ENCODE measurements around the gene PRDM15.
A peak's percentile ranks its signal among the peaks of the same experiment; 100 is the strongest.

Gene PRDM15

GRCh38 chr21:41925767-41926116 lies 46.6 kb upstream of the PRDM15 start:
- H2AFZ ChIP-seq (ENCODE audit: low read length), result peak overlapping the region; percentile 61
- no peaks in the 10 kb centered on the region for H3K36me3 ChIP-seq (replicated peaks; ENCODE audit: insufficient read depth, low read length)
- peaks cover 37% of the 10 kb centered on the region for H3K4me1 ChIP-seq (ENCODE audit: low read length)
- H3K27me3 ChIP-seq (replicated peaks; ENCODE audit: insufficient read depth, low read length), result no peaks in the 10 kb centered on the region
- no peaks in the 10 kb centered on the region for H4K20me1 ChIP-seq (ENCODE audit: insufficient read depth, low read length)
- H3F3A ChIP-seq (ENCODE audit: insufficient read depth, low read length), result peaks cover 40% of the 10 kb centered on the region
- peak overlapping the region; percentile 86 for H3K27ac ChIP-seq (ENCODE audit: low read length)
- H3K4me3 ChIP-seq (ENCODE audit: low read length), result peak overlapping the region; percentile 62
- H3K79me2 ChIP-seq (ENCODE audit: low read length), result peaks cover 28% of the 10 kb centered on the region
- H3K4me2 ChIP-seq (ENCODE audit: low read depth, low read length), result peak overlapping the region; percentile 77
- no peaks in the 10 kb centered on the region for H3K9me2 ChIP-seq (replicated peaks; ENCODE audit: insufficient read depth, low read length)
- DNase-seq, result no peak
- peak overlapping the region; percentile 72 for H3K9ac ChIP-seq (ENCODE audit: low read length)
- H3K9me3 ChIP-seq (replicated peaks; ENCODE audit: insufficient read depth, low read length), result no peaks in the 10 kb centered on the region
- no peak for TF ChIP-seq EZH2 (optimal IDR thresholded peaks at IDR 0.05; ENCODE audit: low read depth, low read length)
- TF ChIP-seq CTCF (IDR thresholded peaks at IDR 0.05; ENCODE audit: low read length), result no peak
- no peak for TF ChIP-seq EZH2phosphoT487 (IDR thresholded peaks at IDR 0.05; ENCODE audit: low read length)

GRCh38 chr21:41924368-41924754 lies 45.2 kb upstream of the PRDM15 start:
- no peak overlapping the region for H3K4me2 ChIP-seq (ENCODE audit: low read depth, low read length)

GRCh38 chr21:41923631-41924367 lies 44.7 kb upstream of the PRDM15 start:
- DNase-seq, result no peak
- H3K9me3 ChIP-seq (replicated peaks; ENCODE audit: insufficient read depth, low read length), result no peaks in the 10 kb centered on the region
- no peaks in the 10 kb centered on the region for H4K20me1 ChIP-seq (ENCODE audit: insufficient read depth, low read length)
- no peak overlapping the region for H2AFZ ChIP-seq (ENCODE audit: low read length)
- peaks cover 28% of the 10 kb centered on the region for H3K79me2 ChIP-seq (ENCODE audit: low read length)
- H3K4me2 ChIP-seq (ENCODE audit: low read depth, low read length), result no peak overlapping the region
- TF ChIP-seq CTCF (IDR thresholded peaks at IDR 0.05; ENCODE audit: low read length) (no peak), EZH2 (optimal IDR thresholded peaks at IDR 0.05; ENCODE audit: low read depth, low read length) (no peak), EZH2phosphoT487 (IDR thresholded peaks at IDR 0.05; ENCODE audit: low read length) (no peak)
- no peaks in the 10 kb centered on the region for H3K36me3 ChIP-seq (replicated peaks; ENCODE audit: insufficient read depth, low read length)
- no peaks in the 10 kb centered on the region for H3K9me2 ChIP-seq (replicated peaks; ENCODE audit: insufficient read depth, low read length)
- H3F3A ChIP-seq (ENCODE audit: insufficient read depth, low read length), result peaks cover 28% of the 10 kb centered on the region
- H3K9ac ChIP-seq (ENCODE audit: low read length), result no peak overlapping the region
- H3K4me3 ChIP-seq (ENCODE audit: low read length), result no peak overlapping the region
- no peak overlapping the region for H3K27ac ChIP-seq (ENCODE audit: low read length)
- H3K4me1 ChIP-seq (ENCODE audit: low read length), result peaks cover 25% of the 10 kb centered on the region
- H3K27me3 ChIP-seq (replicated peaks; ENCODE audit: insufficient read depth, low read length), result no peaks in the 10 kb centered on the region

More at GRCh38 chr21:41924368-41924754, 45.2 kb upstream of the PRDM15 start:
- H2AFZ ChIP-seq (ENCODE audit: low read length), result no peak overlapping the region
- H3K9ac ChIP-seq (ENCODE audit: low read length), result no peak overlapping the region
- H3K4me1 ChIP-seq (ENCODE audit: low read length), result peaks cover 30% of the 10 kb centered on the region
- H3F3A ChIP-seq (ENCODE audit: insufficient read depth, low read length), result peaks cover 32% of the 10 kb centered on the region
- TF ChIP-seq EZH2 (optimal IDR thresholded peaks at IDR 0.05; ENCODE audit: low read depth, low read length) (no peak), EZH2phosphoT487 (IDR thresholded peaks at IDR 0.05; ENCODE audit: low read length) (no peak), CTCF (IDR thresholded peaks at IDR 0.05; ENCODE audit: low read length) (no peak)
- H3K4me3 ChIP-seq (ENCODE audit: low read length), result no peak overlapping the region
- DNase-seq, result no peak
- H3K79me2 ChIP-seq (ENCODE audit: low read length), result peaks cover 28% of the 10 kb centered on the region
- H4K20me1 ChIP-seq (ENCODE audit: insufficient read depth, low read length), result no peaks in the 10 kb centered on the region
- no peaks in the 10 kb centered on the region for H3K9me3 ChIP-seq (replicated peaks; ENCODE audit: insufficient read depth, low read length)
- H3K36me3 ChIP-seq (replicated peaks; ENCODE audit: insufficient read depth, low read length), result no peaks in the 10 kb centered on the region
- H3K27me3 ChIP-seq (replicated peaks; ENCODE audit: insufficient read depth, low read length), result no peaks in the 10 kb centered on the region
- H3K27ac ChIP-seq (ENCODE audit: low read length), result no peak overlapping the region
- H3K9me2 ChIP-seq (replicated peaks; ENCODE audit: insufficient read depth, low read length), result no peaks in the 10 kb centered on the region
